Amygdala (tissue), 56 donors: ENCODE measurements around the gene MYBPH.

Source experiments
- DNase-seq, 56 donors: peaks; one replicate each; lab custom pipeline; 2025; lab: John Stamatoyannopoulos, UW

MYBPH gene, protein sequence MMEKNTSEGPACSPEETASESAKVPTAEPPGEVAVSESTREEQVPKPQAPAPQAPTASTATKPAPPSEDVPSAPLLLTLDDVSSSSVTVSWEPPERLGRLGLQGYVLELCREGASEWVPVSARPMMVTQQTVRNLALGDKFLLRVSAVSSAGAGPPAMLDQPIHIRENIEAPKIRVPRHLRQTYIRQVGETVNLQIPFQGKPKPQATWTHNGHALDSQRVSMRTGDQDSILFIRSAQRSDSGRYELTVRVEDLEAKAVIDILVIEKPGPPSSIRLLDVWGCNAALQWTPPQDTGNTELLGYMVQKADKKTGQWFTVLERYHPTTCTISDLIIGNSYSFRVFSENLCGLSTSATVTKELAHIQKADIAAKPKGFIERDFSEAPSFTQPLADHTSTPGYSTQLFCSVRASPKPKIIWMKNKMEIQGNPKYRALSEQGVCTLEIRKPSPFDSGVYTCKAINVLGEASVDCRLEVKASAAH

GRCh38 chr1:203175237-203175826 lies at the start of gene MYBPH:
Gene MYBPH (minus strand): TSS chr1:203175826. CDS start chr1:203175755, 71 bp downstream.
- no peak for DNase-seq

GRCh38 chr1:203225071-203225470 lies 49.4 kb upstream of the MYBPH start:
- no peak for DNase-seq

DNA sequence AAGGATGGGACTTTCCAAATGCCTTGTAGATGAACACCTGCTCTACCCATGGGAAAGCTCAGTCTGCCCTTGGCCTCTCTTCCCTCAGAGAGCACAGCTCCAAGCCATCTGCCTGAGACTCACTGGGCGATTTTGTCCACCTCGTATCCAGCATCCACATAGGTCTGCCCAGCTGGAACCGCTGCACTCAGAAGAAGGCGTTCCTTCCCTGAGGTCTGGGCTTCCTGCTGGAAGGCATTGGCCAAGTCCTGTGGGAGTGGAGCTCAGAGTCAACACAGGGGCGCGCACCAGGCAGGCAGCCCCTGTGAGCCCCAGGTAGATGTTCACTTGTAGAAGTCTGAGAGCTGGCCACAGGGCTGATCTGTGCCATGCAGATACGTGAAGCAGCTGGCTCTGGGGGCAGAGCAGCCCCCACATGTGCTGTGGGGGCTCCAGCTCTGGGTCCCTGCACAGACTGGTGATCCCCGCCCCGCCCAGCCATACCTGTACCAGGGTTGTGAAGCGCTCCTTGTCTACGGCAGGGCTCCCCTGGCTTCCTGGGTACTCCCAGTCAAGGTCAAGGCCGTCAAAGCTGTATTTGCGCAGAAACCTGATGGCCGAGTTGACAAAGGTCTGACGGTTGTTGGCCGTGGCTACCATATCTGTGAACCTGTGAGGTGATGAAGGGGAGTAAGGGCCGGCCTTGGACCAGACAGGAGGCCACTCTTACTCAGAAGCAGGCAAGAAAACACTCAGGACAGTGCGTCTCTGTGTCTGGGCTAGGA lies 47.6 kb upstream of the MYBPH start:
- DNase-seq: no peak

GRCh38 chr1:203219934-203220333 lies 44.3 kb upstream of the MYBPH start:
- DNase-seq: no peak

DNA sequence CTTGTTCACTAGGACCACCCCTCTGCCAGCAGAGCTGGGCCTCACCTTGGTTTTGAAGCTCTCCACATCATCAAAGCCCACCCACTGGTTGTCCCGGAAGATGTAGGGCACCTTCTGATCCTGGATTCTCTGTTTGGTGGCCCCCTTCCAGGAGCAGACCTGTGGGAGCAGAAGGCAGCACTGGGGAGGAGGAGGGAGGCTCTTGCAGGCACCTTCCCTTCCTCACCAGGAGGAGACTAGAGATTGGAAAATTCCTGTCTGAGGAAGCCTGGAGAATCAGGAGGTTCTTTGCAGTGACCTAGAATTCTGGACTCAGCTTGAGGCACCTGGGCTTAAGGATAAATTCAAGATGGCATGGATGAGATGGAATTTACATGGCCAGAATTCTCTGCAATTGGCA lies 43.5 kb upstream of the MYBPH start:
- DNase-seq: no peak

- DNase-seq: no peak
These were observed 42.0 kb upstream of the MYBPH start for GRCh38 chr1:203217668-203218067.

DNA sequence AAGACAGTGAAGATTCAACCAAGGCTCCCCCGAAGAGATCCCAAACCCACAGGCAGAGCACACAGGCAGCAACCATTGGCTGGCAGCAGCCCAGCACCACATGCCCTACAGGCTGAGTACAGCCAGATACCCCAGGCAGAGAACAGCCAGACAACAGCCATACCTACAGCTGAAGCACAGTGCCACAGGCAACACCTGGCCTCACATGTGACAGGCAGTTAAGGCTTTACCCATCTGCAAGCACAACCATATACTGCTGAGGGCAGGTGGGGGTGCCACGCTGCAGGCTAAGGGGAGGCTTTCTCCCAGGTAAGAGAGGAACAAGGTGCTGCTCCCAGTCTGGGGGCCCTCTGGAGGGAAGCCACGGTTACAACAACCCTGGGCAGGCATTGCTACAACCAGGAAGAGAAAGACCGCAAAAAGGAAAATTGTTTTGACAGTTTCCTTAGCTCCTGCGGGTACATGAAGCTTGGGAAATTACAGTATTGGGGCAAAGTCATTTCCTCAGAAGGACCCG lies 41.6 kb upstream of the MYBPH start:
- DNase-seq: no peak

GRCh38 chr1:203216274-203217138 lies 40.9 kb upstream of the MYBPH start:
- DNase-seq: peak in 41 of 56 donors; percentile 9 to 76 (median 35)

GRCh38 chr1:203215573-203215972 lies 39.9 kb upstream of the MYBPH start:
- DNase-seq: no peak

DNA sequence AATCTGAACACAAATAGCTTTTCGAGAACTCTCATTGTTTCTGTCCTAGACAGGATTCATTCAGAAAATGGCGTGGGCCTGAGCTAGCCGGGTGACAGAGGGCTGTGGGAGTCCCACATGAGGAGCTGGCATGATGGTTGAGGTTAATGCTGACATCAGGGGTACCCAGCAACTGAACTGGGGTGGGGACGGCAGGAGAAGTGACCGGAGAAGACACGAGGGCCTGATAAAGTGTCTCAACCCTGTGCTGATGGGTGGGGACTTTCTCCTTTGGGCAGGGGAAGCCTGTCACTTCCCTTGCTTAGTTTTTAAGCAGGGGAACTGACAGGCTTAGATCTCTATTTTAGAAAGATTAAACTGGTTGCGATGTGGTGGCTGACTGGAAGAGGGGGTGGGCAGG lies 39.2 kb upstream of the MYBPH start:
- no peak for DNase-seq

DNA sequence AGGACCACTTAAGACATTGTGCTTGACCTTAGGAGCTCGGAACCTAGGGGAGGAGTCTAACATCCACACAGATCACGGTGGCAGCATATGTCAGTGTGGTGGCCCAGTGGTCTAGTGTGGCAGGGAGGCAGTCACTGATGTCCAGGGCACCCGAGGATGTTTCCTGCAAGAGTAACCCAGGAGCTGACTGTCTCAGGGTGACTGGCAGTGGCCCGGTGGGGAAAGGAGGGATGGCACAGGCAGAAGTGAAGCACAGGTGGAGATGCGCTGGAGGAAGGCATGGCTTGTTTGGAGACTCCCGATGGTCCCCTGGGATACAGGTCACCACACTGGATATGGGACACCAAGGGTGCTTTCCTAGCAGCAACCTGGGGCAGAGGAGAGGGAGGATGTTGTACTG lies 37.5 kb upstream of the MYBPH start:
- no peak for DNase-seq

GRCh38 chr1:203211812-203212211 lies 36.2 kb upstream of the MYBPH start:
- no peak for DNase-seq

- no peak for DNase-seq
These were observed 35.4 kb upstream of the MYBPH start for GRCh38 chr1:203210988-203211387.

DNA sequence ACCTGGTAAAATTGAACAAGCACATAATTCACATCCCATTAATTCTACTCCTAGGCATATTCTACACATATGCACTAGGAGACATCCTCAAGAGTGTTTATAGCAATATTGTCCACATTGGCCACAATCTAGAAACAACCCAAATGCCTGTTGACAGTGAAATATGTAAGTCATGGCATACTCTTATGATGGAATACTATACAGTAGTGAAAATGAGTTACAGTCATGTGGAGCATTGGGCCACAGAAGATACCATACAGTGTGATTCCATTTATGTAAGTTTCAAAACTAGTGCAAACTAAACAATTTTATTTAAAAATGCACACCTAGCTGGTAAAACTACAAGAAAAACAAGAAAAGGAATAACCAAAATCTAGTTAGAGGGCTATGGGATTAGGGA lies 34.7 kb upstream of the MYBPH start:
- no peak for DNase-seq

GRCh38 chr1:203208181-203208580 lies 32.6 kb upstream of the MYBPH start:
- no peak for DNase-seq

GRCh38 chr1:203207751-203208150 lies 32.1 kb upstream of the MYBPH start:
- DNase-seq: no peak

DNA sequence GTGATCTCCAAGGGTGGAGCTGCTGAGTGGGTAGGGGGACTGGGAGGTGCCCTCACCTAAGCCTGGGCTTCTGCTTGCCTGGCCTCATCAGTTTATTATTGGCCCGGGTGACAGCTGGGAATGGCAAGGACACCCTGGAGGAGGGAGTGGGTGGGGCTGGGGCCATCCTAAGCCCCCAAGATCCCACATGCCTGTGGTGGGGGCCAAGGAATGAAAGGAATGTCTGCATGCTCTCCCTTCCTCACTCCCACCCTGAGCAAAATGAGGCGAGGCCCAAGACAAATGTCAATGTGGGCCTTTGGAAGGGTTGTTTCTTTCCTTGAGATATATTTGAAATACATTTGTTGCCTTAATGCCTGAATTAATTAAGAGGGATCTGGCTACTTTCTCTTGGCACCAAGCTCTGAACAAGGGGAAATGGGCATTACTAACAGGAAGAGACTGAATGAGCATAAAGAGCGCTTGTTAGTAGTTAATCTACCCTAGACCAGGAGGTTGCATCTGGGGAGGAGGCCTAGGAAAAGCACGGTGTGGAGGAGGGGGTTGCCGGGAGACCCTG lies 30.6 kb upstream of the MYBPH start:
- DNase-seq: no peak

- no peak for DNase-seq
These were observed 29.1 kb upstream of the MYBPH start for GRCh38 chr1:203204756-203205155.

DNA sequence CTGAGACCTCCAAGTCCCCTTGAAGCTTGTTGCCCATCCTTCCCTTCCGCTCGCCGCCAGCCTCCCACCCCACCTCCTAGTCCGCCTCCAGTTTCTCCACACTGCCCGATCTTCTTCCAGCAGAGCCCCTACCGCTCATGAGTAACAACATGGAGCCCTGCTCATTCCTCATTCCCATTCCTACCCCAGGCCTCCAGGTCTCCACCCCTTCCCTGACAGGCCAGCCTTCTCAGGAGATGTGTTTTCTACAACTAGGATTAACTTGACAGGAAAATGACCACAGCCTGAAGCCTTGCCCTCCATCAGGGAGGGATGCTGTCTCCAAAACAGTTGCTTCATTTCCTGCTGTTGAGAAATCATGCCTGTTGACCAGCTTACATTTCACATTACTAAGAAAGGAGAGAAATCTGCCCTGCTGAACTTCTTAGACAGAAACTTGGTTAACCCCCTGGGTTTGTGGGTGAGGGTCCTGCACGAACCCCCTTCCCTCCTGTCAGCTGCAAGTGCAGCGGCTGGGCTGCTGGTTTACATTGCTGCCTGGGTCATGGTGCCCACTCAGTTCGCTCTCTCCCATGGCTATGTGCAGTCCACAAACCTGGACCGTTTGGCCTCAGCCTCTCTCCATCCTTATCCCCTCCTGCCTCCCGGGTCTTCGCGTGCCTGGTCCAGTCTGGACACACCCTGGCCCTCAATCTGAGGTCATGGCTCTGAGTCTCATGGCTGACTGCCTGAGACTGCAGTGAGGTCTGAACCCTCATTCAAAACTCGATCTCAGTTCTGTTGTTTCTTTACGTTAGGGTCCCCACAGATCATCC lies 27.0 kb upstream of the MYBPH start:
- DNase-seq: no peak
